H9 (cell line): ENCODE measurements around the gene TCP11L1. TPM values are rescaled to one million over a fixed set of nuclear protein-coding genes. Genes with fewer than 3 reads are reported as not detected.
A peak's percentile ranks its signal among the peaks of the same experiment; 100 is the strongest.

Experiments used
- DNase-seq: peaks from one replicate; pipeline ENCODE4 v3.0.0-alpha.2; 2017
- H2AFZ ChIP-seq: one replicate; pipeline ENCODE4 v1.6.1; 2013; ENCODE audit warnings: mild to moderate bottlenecking, low read length, control low read depth, moderate library complexity
- H2AK5ac ChIP-seq: 2 replicates; pipeline ENCODE4 v1.6.1; 2013; ENCODE audit warnings: low read length, control low read depth, mixed read lengths; ENCODE audit not compliant: insufficient read length
- H2BK120ac ChIP-seq: one replicate; pipeline ENCODE4 v1.6.1; 2013; ENCODE audit warnings: low read depth, mild to moderate bottlenecking, low read length, control low read depth, inconsistent platforms; ENCODE audit not compliant: poor library complexity, severe bottlenecking
- H2BK12ac ChIP-seq: 2 replicates; pipeline ENCODE4 v1.6.1; 2013; ENCODE audit warnings: low read length, control low read depth, mixed read lengths, low read depth; ENCODE audit not compliant: insufficient read length
- H2BK15ac ChIP-seq: 2 replicates; pipeline ENCODE4 v1.6.1; 2013; ENCODE audit warnings: low read depth, low read length, control low read depth
- H2BK20ac ChIP-seq: one replicate; pipeline ENCODE4 v1.6.1; 2013; ENCODE audit warnings: low read depth, mild to moderate bottlenecking, low read length, control low read depth, inconsistent platforms; ENCODE audit not compliant: poor library complexity, severe bottlenecking
- H2BK5ac ChIP-seq: 2 replicates; pipeline ENCODE4 v1.6.1; 2013; ENCODE audit warnings: low read length, control low read depth, mixed read lengths; ENCODE audit not compliant: insufficient read length
- H3K14ac ChIP-seq: 2 replicates; pipeline ENCODE4 v1.6.1; 2013; ENCODE audit warnings: low read length, control low read depth; ENCODE audit not compliant: insufficient read depth
- H3K18ac ChIP-seq: 2 replicates; pipeline ENCODE4 v1.6.1; 2013; ENCODE audit warnings: low read depth, mild to moderate bottlenecking, mixed read lengths, low read length, control low read depth; ENCODE audit not compliant: insufficient read length
- H3K23ac ChIP-seq: 2 replicates; pipeline ENCODE4 v1.6.1; 2013; ENCODE audit warnings: low read length, control low read depth, mixed read lengths, low read depth; ENCODE audit not compliant: insufficient read length
- H3K23me2 ChIP-seq: 2 replicates; pipeline ENCODE4 v1.6.1; 2013; ENCODE audit warnings: low read depth, mild to moderate bottlenecking, mixed read lengths, low read length, control low read depth; ENCODE audit not compliant: insufficient read length, poor library complexity, severe bottlenecking
- H3K27ac ChIP-seq: 2 replicates; pipeline ENCODE4 v1.5.1; 2013; ENCODE audit warnings: low read length, control low read depth, mixed read lengths, low read depth; ENCODE audit not compliant: insufficient read length
- H3K27me3 ChIP-seq: 2 replicates; pipeline ENCODE4 v1.6.1; 2013; ENCODE audit warnings: low read length, control low read depth, inconsistent platforms; ENCODE audit not compliant: insufficient read depth
- H3K4ac ChIP-seq: 2 replicates; pipeline ENCODE4 v1.6.1; 2013; ENCODE audit warnings: low read depth, mild to moderate bottlenecking, control low read depth, inconsistent platforms, low read length, moderate library complexity
- H3K4me1 ChIP-seq: 2 replicates; pipeline ENCODE4 v1.6.1; 2013; ENCODE audit warnings: low read length, control low read depth, inconsistent platforms; ENCODE audit not compliant: insufficient read depth
- H3K4me2 ChIP-seq: 2 replicates; pipeline ENCODE4 v1.6.1; 2013; ENCODE audit warnings: low read length, control low read depth, mixed read lengths; ENCODE audit not compliant: insufficient read length, insufficient read depth
- H3K56ac ChIP-seq: 2 replicates; pipeline ENCODE4 v1.6.1; 2013; ENCODE audit warnings: low read depth, mild to moderate bottlenecking, mixed read lengths, low read length, control low read depth; ENCODE audit not compliant: insufficient read length
- H3K79me1 ChIP-seq: 2 replicates; pipeline ENCODE4 v1.6.1; 2013; ENCODE audit warnings: low read depth, mild to moderate bottlenecking, moderate library complexity, low read length, control low read depth, inconsistent platforms; ENCODE audit not compliant: insufficient read depth, poor library complexity, severe bottlenecking
- H3K79me2 ChIP-seq: 2 replicates; pipeline ENCODE4 v1.6.1; 2013; ENCODE audit warnings: low read length, control low read depth, inconsistent platforms; ENCODE audit not compliant: insufficient read depth
- H3K9ac ChIP-seq: 2 replicates; pipeline ENCODE4 v1.6.1; 2013; ENCODE audit warnings: low read length, control low read depth, mixed read lengths; ENCODE audit not compliant: insufficient read length; ENCODE audit errors: extremely low read depth
- H3K9me3 ChIP-seq: one replicate; pipeline ENCODE4 v1.6.1; 2013; ENCODE audit warnings: low read depth, low read length, inconsistent platforms; ENCODE audit not compliant: control insufficient read depth
- H3T11ph ChIP-seq: one replicate; pipeline ENCODE4 v1.6.1; 2013; ENCODE audit warnings: mild to moderate bottlenecking, low read length, control low read depth, inconsistent platforms
- H4K20me1 ChIP-seq: one replicate; pipeline ENCODE4 v1.6.1; 2013; ENCODE audit not compliant: control insufficient read depth, insufficient read length, insufficient read depth
- H4K5ac ChIP-seq: 2 replicates; pipeline ENCODE4 v1.6.1; 2013; ENCODE audit warnings: low read depth, mild to moderate bottlenecking, mixed read lengths, low read length, control low read depth; ENCODE audit not compliant: insufficient read length
- H4K8ac ChIP-seq: replicated peaks from 2 replicates; pipeline ENCODE4 v1.6.1; 2013; ENCODE audit warnings: low read length, control low read depth, mixed read lengths, low read depth; ENCODE audit not compliant: insufficient read length
- H4K91ac ChIP-seq: 2 replicates; pipeline ENCODE4 v1.6.1; 2013; ENCODE audit warnings: low read depth, mild to moderate bottlenecking, moderate library complexity, mixed read lengths, low read length, control low read depth; ENCODE audit not compliant: insufficient read length
- H3K27ac Mint-ChIP-seq, 3 experiments: 2 replicates in 2 of 3; 3 replicates in 1 of 3; pipeline ENCODE4 v1.8.0; 2020 to 2021; ENCODE audit warnings: mixed read lengths in 3 of 3, mild to moderate bottlenecking in 1 of 3, moderate library complexity in 1 of 3
- H3K27me3 Mint-ChIP-seq: 2 replicates; pipeline ENCODE4 v1.8.0; 2021; ENCODE audit warnings: low read depth, mild to moderate bottlenecking, moderate library complexity, mixed read lengths
- H3K36me3 Mint-ChIP-seq, 3 experiments: 2 replicates in 2 of 3; 3 replicates in 1 of 3; pipeline ENCODE4 v1.8.0; 2020 to 2021; ENCODE audit warnings: low read depth in 3 of 3, mixed read lengths in 3 of 3; ENCODE audit not compliant: insufficient read depth in 1 of 3
- H3K4me1 Mint-ChIP-seq, 2 experiments: 2 replicates each; pipeline ENCODE4 v1.8.0; 2020; ENCODE audit warnings: mixed read lengths in 2 of 2
- H3K4me3 Mint-ChIP-seq, 2 experiments: 2 replicates in 1 of 2; 3 replicates in 1 of 2; pipeline ENCODE4 v1.8.0; 2020 to 2021; ENCODE audit warnings: mild to moderate bottlenecking in 2 of 2, mixed read lengths in 2 of 2, moderate library complexity in 1 of 2
- H3K9me3 Mint-ChIP-seq, 2 experiments: 2 replicates in 1 of 2; 3 replicates in 1 of 2; pipeline ENCODE4 v1.8.0; 2020; ENCODE audit warnings: mild to moderate bottlenecking in 2 of 2, mixed read lengths in 2 of 2, moderate library complexity in 1 of 2
- CTCF ChIP-seq: fragments of 200-600 bp; sonication (generic); conservative IDR thresholded peaks from 3 replicates; pipeline ENCODE4 v1.8.0; 2021; ENCODE audit warnings: antibody characterized with exemption, mild to moderate bottlenecking
- WGBS: extraction: QIAGEN DNeasy Blood & Tissue Kit; methylation state at CpG from one replicate; pipeline ENCODE4 v1.1.7; 2013; ENCODE audit warnings: missing lambda C conversion rate, low lambda C conversion rate, mixed read lengths; ENCODE audit not compliant: insufficient read length; ENCODE audit errors: extremely low coverage; 5-methylcytosine and 5-hydroxymethylcytosine counted together
- total RNA-seq: library from RNA; stranded (reverse); gene quantifications from 2 replicates; pipeline ENCODE4 v1.2.1, GENCODE V29; 2021

The TCP11L1 gene
- total RNA-seq, 1 experiment from 2014 or later: 20.3 TPM

- no peak overlapping the region for H2AK5ac ChIP-seq
- H3K23me2 ChIP-seq: no peaks in the 10 kb centered on the region
- H3K4me2 ChIP-seq: no peak overlapping the region
- no peak overlapping the region for H3K4ac ChIP-seq
- H3K36me3 Mint-ChIP-seq: no peaks in the 10 kb centered on the region
- H2BK15ac ChIP-seq: no peak overlapping the region
- no peaks in the 10 kb centered on the region for H3K79me2 ChIP-seq
- H3T11ph ChIP-seq: no peak overlapping the region
- no peak overlapping the region for H2BK20ac ChIP-seq
- no peak overlapping the region for H3K56ac ChIP-seq
- no CpG with 5 or more reads among the region's 2 CpGs for WGBS
- H3K9me3 ChIP-seq: no peaks in the 10 kb centered on the region
- no peak overlapping the region for H3K4me3 Mint-ChIP-seq
- peaks cover 0 to 9% of the 10 kb centered on the region in 2 experiments; a peak in 2 of 4 replicates for H3K4me1 Mint-ChIP-seq
- no peak overlapping the region for H2BK5ac ChIP-seq
- H3K79me1 ChIP-seq: no peaks in the 10 kb centered on the region
- H3K23ac ChIP-seq: no peak overlapping the region
- DNase-seq: no peak
- no peak overlapping the region for H2BK12ac ChIP-seq
- no peak overlapping the region for H2BK120ac ChIP-seq
- peaks cover 3% of the 10 kb centered on the region; the same call in 1 of the 2 replicates for H3K27me3 Mint-ChIP-seq
- no peak overlapping the region for H4K91ac ChIP-seq
- no peak overlapping the region for H3K27ac Mint-ChIP-seq
- no peak for TF ChIP-seq CTCF
- H3K9me3 Mint-ChIP-seq: no peaks in the 10 kb centered on the region
- no peak overlapping the region for H4K5ac ChIP-seq
- H4K8ac ChIP-seq: no peak overlapping the region
- H3K14ac ChIP-seq: no peak overlapping the region
- no peaks in the 10 kb centered on the region for H3K27me3 ChIP-seq
- peak overlapping the region; percentile 48 for H2AFZ ChIP-seq
- no peaks in the 10 kb centered on the region for H4K20me1 ChIP-seq
- no peaks in the 10 kb centered on the region for H3K4me1 ChIP-seq
- H3K18ac ChIP-seq: no peak overlapping the region
- H3K27ac ChIP-seq: no peak overlapping the region
- no peak overlapping the region for H3K9ac ChIP-seq
These were observed 34.2 kb upstream of the TCP11L1 start for GRCh38 chr11:33005175-33005574.
